Measurements from ENCODE around the gene FBXO38. TPM values are rescaled to one million over a fixed set of nuclear protein-coding genes. Genes with fewer than 3 reads are reported as not detected.

Gene FBXO38
- total and polyA plus RNA-seq, 2 donors from 2014 or later = 9.6 to 45.9 TPM

DNA sequence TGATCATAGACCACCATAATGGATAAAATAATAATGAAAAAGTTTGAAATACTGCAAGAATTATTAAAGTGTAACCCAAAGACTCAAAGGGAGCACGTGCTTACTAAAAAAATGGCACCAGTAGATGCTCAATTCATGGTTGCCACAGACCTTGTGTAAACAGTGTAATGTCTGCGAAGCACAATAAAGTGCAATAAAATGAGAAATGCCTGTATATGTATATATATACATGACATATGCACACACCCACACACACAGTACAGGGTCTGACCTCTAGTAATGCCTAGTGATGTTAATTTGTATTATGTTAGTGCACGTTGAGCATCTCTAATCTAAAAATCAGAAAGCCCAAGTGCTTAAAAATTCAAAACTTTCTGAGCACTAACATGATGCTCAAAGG, 52.3 kb downstream of the FBXO38 start:
- no peaks in the 10 kb centered on the region for H3K9me3 ChIP-seq (ENCODE audit: control insufficient read depth in 2 of 3, insufficient read depth in 1 of 3, low read length in 3 of 3)
- H3K4me1 ChIP-seq (ENCODE audit: control insufficient read depth in 2 of 3, insufficient read depth in 2 of 3, low read depth in 1 of 3, low read length in 3 of 3) = no peaks in the 10 kb centered on the region
- intact Hi-C loops (cut with DNase I) = no loop called here
- H3K9ac ChIP-seq (ENCODE audit: low read length in 3 of 3) = no peak overlapping the region
- DNase-seq (no peak), FAIRE-seq (no peak)
- peaks cover 4 to 31% (median 21%) of the 10 kb centered on the region in 3 donors for H3K36me3 ChIP-seq (ENCODE audit: control insufficient read depth in 2 of 3, insufficient read depth in 3 of 3, low read length in 3 of 3)
- H3K4me3 ChIP-seq (ENCODE audit: low read length in 3 of 3) = no peak overlapping the region
- H3K27ac ChIP-seq (ENCODE audit: low read depth in 2 of 2, low read length in 2 of 2) = no peak overlapping the region
- TF ChIP-seq, protein P1, sequence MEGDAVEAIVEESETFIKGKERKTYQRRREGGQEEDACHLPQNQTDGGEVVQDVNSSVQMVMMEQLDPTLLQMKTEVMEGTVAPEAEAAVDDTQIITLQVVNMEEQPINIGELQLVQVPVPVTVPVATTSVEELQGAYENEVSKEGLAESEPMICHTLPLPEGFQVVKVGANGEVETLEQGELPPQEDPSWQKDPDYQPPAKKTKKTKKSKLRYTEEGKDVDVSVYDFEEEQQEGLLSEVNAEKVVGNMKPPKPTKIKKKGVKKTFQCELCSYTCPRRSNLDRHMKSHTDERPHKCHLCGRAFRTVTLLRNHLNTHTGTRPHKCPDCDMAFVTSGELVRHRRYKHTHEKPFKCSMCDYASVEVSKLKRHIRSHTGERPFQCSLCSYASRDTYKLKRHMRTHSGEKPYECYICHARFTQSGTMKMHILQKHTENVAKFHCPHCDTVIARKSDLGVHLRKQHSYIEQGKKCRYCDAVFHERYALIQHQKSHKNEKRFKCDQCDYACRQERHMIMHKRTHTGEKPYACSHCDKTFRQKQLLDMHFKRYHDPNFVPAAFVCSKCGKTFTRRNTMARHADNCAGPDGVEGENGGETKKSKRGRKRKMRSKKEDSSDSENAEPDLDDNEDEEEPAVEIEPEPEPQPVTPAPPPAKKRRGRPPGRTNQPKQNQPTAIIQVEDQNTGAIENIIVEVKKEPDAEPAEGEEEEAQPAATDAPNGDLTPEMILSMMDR (IDR thresholded peaks at IDR 0.05; ENCODE audit: borderline replicate concordance, extremely low read depth, insufficient read depth) = no peak
- no peaks in the 10 kb centered on the region for H3K27me3 ChIP-seq (ENCODE audit: control insufficient read depth, insufficient read depth, low read length)

DNA sequence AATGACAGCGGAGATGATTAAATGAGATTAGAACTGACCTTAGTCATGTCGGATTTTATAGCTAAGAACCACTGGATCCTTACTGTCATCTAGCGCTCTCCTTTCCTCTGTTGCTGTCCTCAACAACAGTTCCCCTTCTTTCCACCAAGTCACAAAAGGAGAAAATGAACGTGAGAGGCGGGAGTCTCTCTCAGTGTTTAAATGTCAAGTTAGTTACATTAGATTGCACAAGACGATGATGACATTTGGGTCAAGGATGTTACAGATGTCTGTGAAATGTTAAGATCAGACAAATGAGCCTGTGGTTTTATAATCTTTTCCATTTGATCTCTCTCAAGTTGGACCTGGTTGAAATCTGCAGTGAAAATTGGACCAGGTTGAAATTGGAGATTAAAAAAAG, 53.5 kb downstream of the FBXO38 start:
- no peak overlapping the region for H3K4me3 ChIP-seq (ENCODE audit: low read length in 3 of 3)
- TF ChIP-seq, protein P1 (IDR thresholded peaks at IDR 0.05; ENCODE audit: borderline replicate concordance, extremely low read depth, insufficient read depth) = no peak
- H3K9ac ChIP-seq (ENCODE audit: low read length in 3 of 3) = no peak overlapping the region
- H3K4me1 ChIP-seq (ENCODE audit: control insufficient read depth in 2 of 3, insufficient read depth in 2 of 3, low read depth in 1 of 3, low read length in 3 of 3) = no peaks in the 10 kb centered on the region
- FAIRE-seq = no peak
- H3K9me3 ChIP-seq (ENCODE audit: control insufficient read depth in 2 of 3, insufficient read depth in 1 of 3, low read length in 3 of 3) = no peaks in the 10 kb centered on the region
- no peaks in the 10 kb centered on the region for H3K27me3 ChIP-seq (ENCODE audit: control insufficient read depth, insufficient read depth, low read length)
- no peak overlapping the region for H3K27ac ChIP-seq (ENCODE audit: low read depth in 2 of 2, low read length in 2 of 2)
- DNase-seq = no peak
- intact Hi-C loops (cut with DNase I) = no loop called here
- H3K36me3 ChIP-seq (ENCODE audit: control insufficient read depth in 2 of 3, insufficient read depth in 3 of 3, low read length in 3 of 3) = peaks cover 4 to 34% (median 27%) of the 10 kb centered on the region in 3 donors

DNA sequence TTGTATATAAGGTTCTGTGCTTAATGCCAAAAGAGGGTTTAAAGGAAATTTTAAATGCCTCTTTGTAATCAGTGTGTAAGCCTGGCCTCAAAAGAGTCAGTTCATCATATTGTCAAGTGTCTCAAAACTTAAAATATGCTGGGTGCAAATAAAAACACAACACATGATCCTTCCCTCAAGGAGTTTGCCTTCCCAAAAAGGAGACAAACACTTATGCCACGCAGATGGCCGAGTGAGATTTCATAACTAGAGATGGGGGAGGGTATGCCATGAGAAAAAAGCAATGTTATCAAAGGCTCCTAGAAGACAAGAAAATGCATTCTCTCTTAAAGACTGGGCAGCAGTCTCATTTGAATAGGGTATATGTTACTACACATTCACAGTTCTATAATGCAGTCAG, 55.2 kb downstream of the FBXO38 start:
- H3K36me3 ChIP-seq (ENCODE audit: control insufficient read depth in 2 of 3, insufficient read depth in 3 of 3, low read length in 3 of 3) = peaks cover 4 to 31% (median 21%) of the 10 kb centered on the region in 3 donors
- TF ChIP-seq, protein P1 (IDR thresholded peaks at IDR 0.05; ENCODE audit: borderline replicate concordance, extremely low read depth, insufficient read depth) = no peak
- H3K27me3 ChIP-seq (ENCODE audit: control insufficient read depth, insufficient read depth, low read length) = no peaks in the 10 kb centered on the region
- no peak for DNase-seq
- H3K4me1 ChIP-seq (ENCODE audit: control insufficient read depth in 2 of 3, insufficient read depth in 2 of 3, low read depth in 1 of 3, low read length in 3 of 3) = no peaks in the 10 kb centered on the region
- no peak overlapping the region for H3K4me3 ChIP-seq (ENCODE audit: low read length in 3 of 3)
- H3K9me3 ChIP-seq (ENCODE audit: control insufficient read depth in 2 of 3, insufficient read depth in 1 of 3, low read length in 3 of 3) = no peaks in the 10 kb centered on the region
- no peak for FAIRE-seq
- H3K27ac ChIP-seq (ENCODE audit: low read depth in 2 of 2, low read length in 2 of 2) = no peak overlapping the region
- intact Hi-C loops (cut with DNase I) = no loop called here
- H3K9ac ChIP-seq (ENCODE audit: low read length in 3 of 3) = no peak overlapping the region

DNA sequence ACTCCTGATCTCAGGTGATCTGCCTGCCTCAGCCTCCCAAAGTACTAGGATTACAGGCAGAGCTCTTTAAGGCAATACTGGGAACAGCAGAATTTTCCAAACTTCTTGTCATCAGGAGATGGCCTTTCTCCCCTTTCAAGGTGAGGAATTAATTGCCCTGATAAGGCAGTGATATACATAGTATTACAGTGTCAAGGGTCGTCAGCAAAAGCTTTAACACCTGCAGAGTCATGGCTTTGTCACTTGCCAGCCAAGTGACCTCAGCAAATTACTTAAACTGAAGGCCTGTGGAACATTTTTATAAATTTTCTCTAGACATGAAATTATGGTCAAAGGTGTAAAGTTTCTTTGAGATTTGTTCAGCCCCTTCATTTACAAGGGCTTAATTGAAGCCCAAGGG, 59.5 kb downstream of the FBXO38 start:
- no peak overlapping the region for H3K4me3 ChIP-seq (ENCODE audit: low read length in 3 of 3)
- no peak overlapping the region for H3K27ac ChIP-seq (ENCODE audit: low read depth in 2 of 2, low read length in 2 of 2)
- TF ChIP-seq, protein P1 (IDR thresholded peaks at IDR 0.05; ENCODE audit: borderline replicate concordance, extremely low read depth, insufficient read depth) = no peak
- DNase-seq (no peak), FAIRE-seq (no peak)
- H3K9ac ChIP-seq (ENCODE audit: low read length in 3 of 3) = no peak overlapping the region
- no peaks in the 10 kb centered on the region for H3K9me3 ChIP-seq (ENCODE audit: control insufficient read depth in 2 of 3, insufficient read depth in 1 of 3, low read length in 3 of 3)
- H3K27me3 ChIP-seq (ENCODE audit: control insufficient read depth, insufficient read depth, low read length) = no peaks in the 10 kb centered on the region
- intact Hi-C loops (cut with DNase I) = loop anchor here (10.0 kb wide), 1 partner anchor 292 kb away; no protein-coding TSS in a partner anchor
- H3K4me1 ChIP-seq (ENCODE audit: control insufficient read depth in 2 of 3, insufficient read depth in 2 of 3, low read depth in 1 of 3, low read length in 3 of 3) = peaks cover 0 to 5% (median 2%) of the 10 kb centered on the region in 3 donors
- peaks cover 0 to 26% (median 14%) of the 10 kb centered on the region in 3 donors for H3K36me3 ChIP-seq (ENCODE audit: control insufficient read depth in 2 of 3, insufficient read depth in 3 of 3, low read length in 3 of 3)
